A204.1 (cell line): Measurements from ENCODE around the gene RASGEF1B.

Experiments used
- FAIRE-seq: peaks from 2 replicates; lab custom pipeline; 2012; peaks lifted over from hg19 to GRCh38; lab: Jason Lieb, UNC

The RASGEF1B gene

GRCh38 chr4:81471588-81472280 is at the start of gene RASGEF1B:
Gene RASGEF1B (minus strand): TSS chr4:81471907. CDS start chr4:81459508, 12,399 bp downstream.
- no peak for FAIRE-seq

GRCh38 chr4:81519856-81520255 is 48.1 kb upstream of the RASGEF1B start:
- FAIRE-seq: no peak

GRCh38 chr4:81519427-81519773 is 47.7 kb upstream of the RASGEF1B start:
- FAIRE-seq: no peak

- FAIRE-seq: no peak
Measured at GRCh38 chr4:81518762-81519426, 47.2 kb upstream of the RASGEF1B start.

GRCh38 chr4:81516241-81516640 is 44.5 kb upstream of the RASGEF1B start:
- no peak for FAIRE-seq

- no peak for FAIRE-seq
Measured at GRCh38 chr4:81512757-81513501, 41.2 kb upstream of the RASGEF1B start.

GRCh38 chr4:81512001-81512756 is 40.5 kb upstream of the RASGEF1B start:
- FAIRE-seq: no peak

- no peak for FAIRE-seq
Measured at GRCh38 chr4:81510643-81511178, 39.0 kb upstream of the RASGEF1B start.

GRCh38 chr4:81509822-81510221 is 38.1 kb upstream of the RASGEF1B start:
- no peak for FAIRE-seq

- FAIRE-seq: no peak
Measured at GRCh38 chr4:81509191-81509590, 37.5 kb upstream of the RASGEF1B start.

GRCh38 chr4:81508411-81509185 is 36.9 kb upstream of the RASGEF1B start:
- no peak for FAIRE-seq

- no peak for FAIRE-seq
Measured at GRCh38 chr4:81507530-81507929, 35.8 kb upstream of the RASGEF1B start.

- no peak for FAIRE-seq
Measured at GRCh38 chr4:81506731-81507130, 35.0 kb upstream of the RASGEF1B start.

GRCh38 chr4:81505726-81506125 is 34.0 kb upstream of the RASGEF1B start:
- no peak for FAIRE-seq

GRCh38 chr4:81505004-81505598 is 33.4 kb upstream of the RASGEF1B start:
- FAIRE-seq: no peak

GRCh38 chr4:81504112-81505003 is 32.7 kb upstream of the RASGEF1B start:
- FAIRE-seq: no peak

- FAIRE-seq: no peak
Measured at GRCh38 chr4:81503586-81503985, 31.9 kb upstream of the RASGEF1B start.

- FAIRE-seq: no peak
Measured at GRCh38 chr4:81502564-81502963, 30.9 kb upstream of the RASGEF1B start.

- FAIRE-seq: no peak
Measured at GRCh38 chr4:81499840-81500239, 28.1 kb upstream of the RASGEF1B start.

GRCh38 chr4:81498551-81499099 is 26.9 kb upstream of the RASGEF1B start:
- FAIRE-seq: no peak
